MM.1S (cell line): Measurements from ENCODE around the gene PPP2R2C.

ENCODE experiments used
- DNase-seq: peaks from one replicate; pipeline ENCODE4 v3.0.0-alpha.2; 2015
- H2AFZ ChIP-seq: fragments of 300-600 bp; sonication (generic); 2 replicates; pipeline ENCODE4 v1.6.0; 2016; ENCODE audit warnings: antibody characterized with exemption, low read length
- H3F3A ChIP-seq: fragments of 300-600 bp; sonication (generic); 2 replicates; pipeline ENCODE4 v1.6.1; 2016; ENCODE audit warnings: mild to moderate bottlenecking, antibody characterized with exemption, low read length, moderate library complexity, mixed read lengths; ENCODE audit not compliant: insufficient read depth
- H3K27ac ChIP-seq: fragments of 300-600 bp; sonication (generic); 2 replicates; pipeline ENCODE4 v1.5.1; 2016; ENCODE audit warnings: mild to moderate bottlenecking, low read length
- H3K27me3 ChIP-seq: fragments of 300-600 bp; sonication (generic); replicated peaks from 2 replicates; pipeline ENCODE4 v1.6.0; 2016; ENCODE audit warnings: low read length; ENCODE audit not compliant: insufficient read depth
- H3K36me3 ChIP-seq: fragments of 300-600 bp; sonication (generic); replicated peaks from 2 replicates; pipeline ENCODE4 v1.6.1; 2016; ENCODE audit warnings: mild to moderate bottlenecking, low read length, mixed read lengths; ENCODE audit not compliant: insufficient read depth
- H3K4me1 ChIP-seq: fragments of 300-600 bp; sonication (generic); 2 replicates; pipeline ENCODE4 v1.6.1; 2016; ENCODE audit warnings: low read length, mixed read lengths
- H3K4me2 ChIP-seq: fragments of 300-600 bp; sonication (generic); 2 replicates; pipeline ENCODE4 v1.6.0; 2016; ENCODE audit warnings: low read depth, low read length
- H3K4me3 ChIP-seq: fragments of 300-600 bp; sonication (generic); 2 replicates; pipeline ENCODE4 v1.5.1; 2016; ENCODE audit warnings: low read length, mixed read lengths
- H3K79me2 ChIP-seq: fragments of 300-600 bp; sonication (generic); 2 replicates; pipeline ENCODE4 v1.6.1; 2016; ENCODE audit warnings: mixed run types, low read length, mixed read lengths
- H3K9ac ChIP-seq: fragments of 300-600 bp; sonication (generic); 2 replicates; pipeline ENCODE4 v1.6.1; 2016; ENCODE audit warnings: low read length, mixed read lengths
- H3K9me2 ChIP-seq: fragments of 300-600 bp; sonication (generic); replicated peaks from 2 replicates; pipeline ENCODE4 v1.6.1; 2016; ENCODE audit warnings: mild to moderate bottlenecking, low read length, mixed read lengths; ENCODE audit not compliant: insufficient read depth
- H3K9me3 ChIP-seq: fragments of 300-600 bp; sonication (generic); replicated peaks from 2 replicates; pipeline ENCODE4 v1.6.1; 2016; ENCODE audit warnings: mild to moderate bottlenecking, low read length, mixed read lengths; ENCODE audit not compliant: insufficient read depth
- H4K20me1 ChIP-seq: fragments of 300-600 bp; sonication (generic); 2 replicates; pipeline ENCODE4 v1.6.1; 2016; ENCODE audit warnings: mild to moderate bottlenecking, low read length, moderate library complexity, mixed read lengths; ENCODE audit not compliant: insufficient read depth
- CTCF ChIP-seq: fragments of 300-600 bp; sonication (generic); IDR thresholded peaks from 2 replicates; pipeline ENCODE4 v1.5.1; 2016; ENCODE audit warnings: antibody characterized with exemption, low read length, mixed read lengths
- EZH2 ChIP-seq: fragments of 300-600 bp; sonication (generic); optimal IDR thresholded peaks from 2 replicates; pipeline ENCODE3; 2017; ENCODE audit warnings: low read depth, mild to moderate bottlenecking, antibody characterized with exemption, low read length, mixed read lengths
- EZH2phosphoT487 ChIP-seq: fragments of 300-600 bp; sonication (generic); IDR thresholded peaks from 2 replicates; pipeline ENCODE4 v1.6.1; 2018; ENCODE audit warnings: antibody characterized with exemption, low read length

PPP2R2C gene

GRCh38 chr4:6331468-6331867 is 140.9 kb downstream of the PPP2R2C start:
- Histone ChIP-seq H3K79me2 (no peaks in the 10 kb centered on the region), H3K9me3 (no peaks in the 10 kb centered on the region), H3F3A (no peaks in the 10 kb centered on the region), H3K27me3 (peaks cover 77% of the 10 kb centered on the region), H3K4me2 (no peak overlapping the region), H2AFZ (no peak overlapping the region), H3K27ac (no peak overlapping the region), H3K9ac (no peak overlapping the region), H3K4me1 (peaks cover 13% of the 10 kb centered on the region), H3K4me3 (no peak overlapping the region), H4K20me1 (no peaks in the 10 kb centered on the region), H3K9me2 (no peaks in the 10 kb centered on the region), H3K36me3 (no peaks in the 10 kb centered on the region)
- DNase-seq: no peak
- TF ChIP-seq EZH2phosphoT487 (no peak), CTCF (no peak), EZH2 (no peak)

- Histone ChIP-seq H3K9me2 (no peaks in the 10 kb centered on the region), H3K79me2 (no peaks in the 10 kb centered on the region), H4K20me1 (no peaks in the 10 kb centered on the region), H3K36me3 (no peaks in the 10 kb centered on the region), H3K4me2 (no peak overlapping the region), H3F3A (no peaks in the 10 kb centered on the region), H3K27me3 (peaks cover 77% of the 10 kb centered on the region), H3K9me3 (no peaks in the 10 kb centered on the region), H3K4me3 (no peak overlapping the region), H3K4me1 (peaks cover 13% of the 10 kb centered on the region), H2AFZ (no peak overlapping the region), H3K9ac (no peak overlapping the region), H3K27ac (no peak overlapping the region)
- DNase-seq: peak; percentile 47
- TF ChIP-seq EZH2 (no peak), CTCF (peak; percentile 66)
Measured at GRCh38 chr4:6331018-6331417, 141.4 kb downstream of the PPP2R2C start.

GRCh38 chr4:6330384-6330767 is 142.0 kb downstream of the PPP2R2C start:
- Histone ChIP-seq H3K79me2 (no peaks in the 10 kb centered on the region), H3K36me3 (no peaks in the 10 kb centered on the region), H3K9ac (no peak overlapping the region), H4K20me1 (no peaks in the 10 kb centered on the region), H3F3A (no peaks in the 10 kb centered on the region), H3K27me3 (peaks cover 77% of the 10 kb centered on the region), H3K4me1 (peaks cover 13% of the 10 kb centered on the region), H3K4me2 (no peak overlapping the region), H3K4me3 (no peak overlapping the region), H2AFZ (no peak overlapping the region), H3K9me2 (no peaks in the 10 kb centered on the region), H3K9me3 (no peaks in the 10 kb centered on the region), H3K27ac (no peak overlapping the region)
- TF ChIP-seq CTCF: no peak
- TF ChIP-seq EZH2: no peak
- no peak for TF ChIP-seq EZH2phosphoT487
- DNase-seq: no peak
